Measurements from ENCODE around the gene PTGIR.

PTGIR gene

GRCh38 chr19:46613525-46613924 is 11.4 kb downstream of the PTGIR start:
- no peak for TF ChIP-seq MYC (IDR thresholded peaks at IDR 0.05; ENCODE audit: low read depth, low read length)
- no peak for TF ChIP-seq CTCF (IDR thresholded peaks at IDR 0.05; ENCODE audit: low read depth, low read length)
- H3K4me3 ChIP-seq (ENCODE audit: low read depth, low read length), result no peak overlapping the region
- no peak for DNase-seq (ENCODE audit: low read depth)

GRCh38 chr19:46611776-46612175 is 13.1 kb downstream of the PTGIR start:
- H3K4me3 ChIP-seq (ENCODE audit: low read depth, low read length), result no peak overlapping the region
- no peak for TF ChIP-seq MYC (IDR thresholded peaks at IDR 0.05; ENCODE audit: low read depth, low read length)
- TF ChIP-seq MAX (IDR thresholded peaks at IDR 0.05; ENCODE audit: low read depth, low read length), result no peak
- no peak for DNase-seq (ENCODE audit: low read depth)

DNA sequence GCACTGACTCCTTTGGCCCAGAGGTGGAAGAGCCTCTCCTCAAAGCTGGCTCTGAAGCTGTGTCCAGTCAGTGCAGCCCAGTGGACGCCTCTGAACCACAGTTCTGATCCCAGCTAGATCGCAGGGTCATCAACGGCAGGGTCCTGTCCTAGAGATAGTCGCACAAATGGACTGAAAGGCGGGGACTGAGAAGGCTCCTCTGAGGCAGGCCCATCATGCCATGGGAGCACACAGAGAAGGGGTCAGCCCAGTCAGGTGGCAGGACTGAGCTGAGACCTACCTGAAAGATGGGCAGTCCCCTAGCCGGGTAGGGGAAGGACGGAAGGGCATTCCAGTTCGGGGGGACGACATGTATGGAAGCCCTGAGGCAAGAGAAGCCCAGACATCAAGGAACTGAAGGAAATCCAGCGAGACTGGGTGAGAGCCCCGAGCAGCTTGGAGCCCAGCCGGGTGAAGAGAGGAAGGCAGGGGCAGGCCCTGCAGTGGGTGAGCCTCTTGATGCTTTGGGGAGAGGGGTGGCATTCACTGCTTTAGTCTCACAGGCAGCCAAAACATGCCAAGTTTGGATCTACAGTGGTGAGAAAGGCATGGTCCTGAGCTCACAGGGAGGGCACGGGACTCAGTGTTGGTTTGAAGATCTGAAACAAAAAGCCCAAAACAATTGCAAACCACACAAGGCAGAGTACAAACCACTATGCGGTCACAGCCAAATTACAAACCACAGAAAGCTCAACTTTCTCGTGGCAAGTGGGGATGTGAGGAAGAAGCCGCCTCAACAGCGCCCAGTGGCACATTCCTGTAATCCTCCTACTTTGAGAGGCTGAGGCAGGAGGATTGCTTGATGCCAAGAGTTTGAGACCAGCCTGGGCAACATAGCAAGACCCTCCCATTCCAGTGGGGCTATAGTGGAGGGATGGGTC is 13.8 kb downstream of the PTGIR start:
- peak; percentile 89 for DNase-seq (ENCODE audit: low read depth)
- no peak overlapping the region for H3K4me3 ChIP-seq (ENCODE audit: low read depth, low read length)
- no peak for TF ChIP-seq POLR2A (IDR thresholded peaks at IDR 0.05; ENCODE audit: extremely low read depth, insufficient read length)
- TF ChIP-seq MYC (IDR thresholded peaks at IDR 0.05; ENCODE audit: low read depth, low read length), result no peak
- TF ChIP-seq MAX (IDR thresholded peaks at IDR 0.05; ENCODE audit: low read depth, low read length), result no peak
- TF ChIP-seq CTCF (IDR thresholded peaks at IDR 0.05; ENCODE audit: low read depth, low read length), result no peak

GRCh38 chr19:46610413-46610775 is 14.5 kb downstream of the PTGIR start:
- TF ChIP-seq POLR2A (IDR thresholded peaks at IDR 0.05; ENCODE audit: extremely low read depth, insufficient read length) (no peak), MYC (IDR thresholded peaks at IDR 0.05; ENCODE audit: low read depth, low read length) (no peak), MAX (IDR thresholded peaks at IDR 0.05; ENCODE audit: low read depth, low read length) (no peak), CTCF (IDR thresholded peaks at IDR 0.05; ENCODE audit: low read depth, low read length) (no peak)
- no peak for DNase-seq (ENCODE audit: low read depth)
- no peak overlapping the region for H3K4me3 ChIP-seq (ENCODE audit: low read depth, low read length)

GRCh38 chr19:46609511-46610412 is 15.1 kb downstream of the PTGIR start:
- H3K4me3 ChIP-seq (ENCODE audit: low read depth, low read length), result no peak overlapping the region
- no peak for DNase-seq (ENCODE audit: low read depth)
- no peak for TF ChIP-seq MYC (IDR thresholded peaks at IDR 0.05; ENCODE audit: low read depth, low read length)

- no peak overlapping the region for H3K4me3 ChIP-seq (ENCODE audit: low read depth, low read length)
- no peak for DNase-seq (ENCODE audit: low read depth)
- no peak for TF ChIP-seq MYC (IDR thresholded peaks at IDR 0.05; ENCODE audit: low read depth, low read length)
- no peak for TF ChIP-seq CTCF (IDR thresholded peaks at IDR 0.05; ENCODE audit: low read depth, low read length)
Observed at GRCh38 chr19:46608581-46609345, 16.1 kb downstream of the PTGIR start.

Measured in NB4 (cell line).